Subcutaneous abdominal adipose tissue (tissue), 5 donors: ENCODE data around the gene POU2F3.

Source experiments
- H3K27ac ChIP-seq: one replicate; pipeline ENCODE4 v1.7.0; 2013; ENCODE audit warnings: low read depth, mild to moderate bottlenecking, inconsistent platforms, low read length, moderate library complexity
- H3K27me3 ChIP-seq, 5 donors: one replicate each; pipeline ENCODE4 v1.7.0; 2013; ENCODE audit warnings: low read length in 5 of 5, inconsistent platforms in 1 of 5; ENCODE audit not compliant: control insufficient read depth in 5 of 5, insufficient read depth in 4 of 5
- H3K36me3 ChIP-seq, 5 donors: one replicate each; pipeline ENCODE4 v1.7.0; 2013; ENCODE audit warnings: low read length in 5 of 5; ENCODE audit not compliant: control insufficient read depth in 5 of 5, insufficient read depth in 5 of 5
- H3K4me1 ChIP-seq, 5 donors: one replicate each; pipeline ENCODE4 v1.7.0; 2013; ENCODE audit warnings: low read length in 5 of 5, mild to moderate bottlenecking in 3 of 5, moderate library complexity in 1 of 5; ENCODE audit not compliant: control insufficient read depth in 5 of 5, insufficient read depth in 5 of 5
- H3K4me3 ChIP-seq, 5 donors: one replicate each; pipeline ENCODE4 v1.7.0; 2013; ENCODE audit warnings: low read length in 5 of 5, low read depth in 1 of 5
- H3K9ac ChIP-seq, 5 donors: one replicate each; pipeline ENCODE4 v1.7.0; 2013; ENCODE audit warnings: low read length in 5 of 5, mild to moderate bottlenecking in 4 of 5, moderate library complexity in 3 of 5
- H3K9me3 ChIP-seq, 5 donors: one replicate each; pipeline ENCODE4 v1.7.0; 2013; ENCODE audit warnings: low read length in 5 of 5; ENCODE audit not compliant: control insufficient read depth in 5 of 5
- donor health status: healthy.
- donor health status: healthy.
- donor health status: healthy.
- donor health status: healthy.
- donor health status: healthy.

Gene POU2F3

DNA sequence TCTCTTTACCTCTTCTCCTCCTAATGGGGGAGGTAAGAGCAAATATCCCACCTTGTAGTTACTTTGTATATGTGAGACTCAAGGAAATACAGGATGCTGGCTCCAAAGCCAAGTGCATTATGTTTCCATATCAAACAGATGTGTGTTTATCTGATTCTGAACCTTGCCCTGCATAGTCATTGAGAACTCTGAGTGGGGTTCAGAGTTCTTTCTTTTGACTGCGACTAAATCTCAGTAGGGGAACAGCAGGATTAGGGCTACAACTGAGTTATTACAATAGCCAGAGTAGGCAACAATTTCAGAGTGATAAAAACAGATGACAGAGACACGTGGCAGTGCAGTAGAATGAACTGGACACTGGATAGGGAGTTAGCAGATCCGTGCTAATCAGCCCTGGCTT is 51.0 kb downstream of the POU2F3 start:
- H3K36me3 ChIP-seq: no peaks in the 10 kb centered on the region
- H3K4me1 ChIP-seq: peaks cover 0 to 3% (median 0%) of the 10 kb centered on the region in 5 donors
- H3K4me3 ChIP-seq: no peak overlapping the region
- H3K9ac ChIP-seq: no peak overlapping the region
- H3K9me3 ChIP-seq: no peaks in the 10 kb centered on the region
- no peak overlapping the region for H3K27ac ChIP-seq
- peaks cover 3 to 24% (median 18%) of the 10 kb centered on the region in 5 donors for H3K27me3 ChIP-seq

DNA sequence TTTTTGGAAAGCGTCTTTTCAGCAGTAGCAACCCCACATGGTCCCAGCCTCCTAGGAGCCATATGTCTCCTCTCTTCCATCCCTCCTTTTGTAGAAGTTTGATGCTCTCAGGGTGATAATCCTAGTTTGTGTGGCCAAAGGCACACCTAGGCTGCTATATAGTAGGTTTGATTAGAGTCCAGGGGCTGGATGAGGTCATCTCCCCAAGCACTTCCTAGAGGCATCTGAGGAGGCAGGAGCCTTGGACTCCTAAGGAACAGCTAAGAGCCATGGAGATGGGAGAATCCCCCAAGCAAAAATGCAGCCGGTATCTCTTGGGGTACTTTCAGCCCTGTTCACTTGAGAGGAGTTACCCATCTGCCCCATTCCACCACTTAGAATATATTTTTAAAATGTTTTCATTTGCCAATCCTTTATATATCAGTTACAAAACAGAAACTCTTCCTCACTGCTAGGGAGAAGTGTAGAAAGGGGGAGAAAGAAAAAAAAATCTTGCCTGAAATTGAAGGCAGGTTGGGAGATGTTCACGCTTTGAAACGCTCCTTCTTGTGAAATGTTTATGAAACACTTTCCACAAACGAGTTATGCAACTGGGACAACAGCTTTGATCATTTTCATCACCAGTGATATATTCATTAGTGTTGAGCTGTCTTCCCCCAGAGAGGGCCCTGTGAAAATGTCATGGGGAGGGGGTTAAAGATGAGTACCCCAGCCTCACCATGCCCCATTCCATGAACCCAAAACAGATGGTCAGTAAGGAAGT is 53.3 kb downstream of the POU2F3 start:
- no peak overlapping the region for H3K27ac ChIP-seq
- no peaks in the 10 kb centered on the region for H3K9me3 ChIP-seq
- no peaks in the 10 kb centered on the region for H3K36me3 ChIP-seq
- H3K4me1 ChIP-seq: peaks cover 0 to 3% (median 0%) of the 10 kb centered on the region in 5 donors
- peaks cover 9 to 27% (median 22%) of the 10 kb centered on the region in 5 donors for H3K27me3 ChIP-seq
- H3K4me3 ChIP-seq: no peak overlapping the region
- H3K9ac ChIP-seq: no peak overlapping the region

- Histone ChIP-seq H3K9me3 (no peaks in the 10 kb centered on the region), H3K4me1 (peaks cover 0 to 3% (median 0%) of the 10 kb centered on the region in 5 donors), H3K4me3 (no peak overlapping the region), H3K9ac (no peak overlapping the region), H3K27ac (no peak overlapping the region), H3K27me3 (peaks cover 11 to 33% (median 26%) of the 10 kb centered on the region in 5 donors), H3K36me3 (no peaks in the 10 kb centered on the region)
These were observed 54.2 kb downstream of the POU2F3 start for GRCh38 chr11:120294096-120294495.

- H3K27ac ChIP-seq: no peak overlapping the region
- H3K9me3 ChIP-seq: no peaks in the 10 kb centered on the region
- H3K4me3 ChIP-seq: no peak overlapping the region
- H3K4me1 ChIP-seq: peaks cover 0 to 5% (median 3%) of the 10 kb centered on the region in 5 donors
- H3K27me3 ChIP-seq: peaks cover 11 to 34% (median 30%) of the 10 kb centered on the region in 5 donors
- H3K9ac ChIP-seq: no peak overlapping the region
- no peaks in the 10 kb centered on the region for H3K36me3 ChIP-seq
These were observed 55.2 kb downstream of the POU2F3 start for GRCh38 chr11:120295099-120295498.

DNA sequence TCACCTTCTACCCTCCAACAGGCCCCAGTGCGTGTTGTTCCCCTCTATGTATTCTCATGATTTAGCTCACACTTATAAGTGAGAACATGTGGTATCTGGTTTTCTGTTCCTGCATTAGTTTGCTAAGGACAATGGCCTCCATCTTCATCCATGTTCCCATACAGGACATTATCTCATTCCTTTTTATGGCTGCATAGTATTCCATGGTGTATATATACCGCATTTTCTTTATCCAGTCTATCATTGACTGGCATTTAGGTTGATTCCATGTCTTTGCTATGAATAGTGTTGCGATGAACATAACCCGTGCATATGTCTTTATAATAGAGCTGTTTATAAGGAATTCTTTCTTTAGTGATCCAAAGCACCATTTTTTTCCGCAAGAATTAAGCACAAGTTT is 56.6 kb downstream of the POU2F3 start:
- Histone ChIP-seq H3K36me3 (no peaks in the 10 kb centered on the region), H3K9ac (no peak overlapping the region), H3K27ac (no peak overlapping the region), H3K27me3 (peaks cover 11 to 33% (median 28%) of the 10 kb centered on the region in 5 donors), H3K9me3 (no peaks in the 10 kb centered on the region), H3K4me1 (peaks cover 0 to 5% (median 3%) of the 10 kb centered on the region in 5 donors), H3K4me3 (no peak overlapping the region)

GRCh38 chr11:120298461-120298860 is 58.5 kb downstream of the POU2F3 start:
- H3K27ac ChIP-seq: no peak overlapping the region

GRCh38 chr11:120302001-120302805 is 62.3 kb downstream of the POU2F3 start:
- no peak overlapping the region for H3K4me3 ChIP-seq
- no peaks in the 10 kb centered on the region for H3K9me3 ChIP-seq
- no peak overlapping the region for H3K27ac ChIP-seq
- peaks cover 0 to 5% (median 3%) of the 10 kb centered on the region in 5 donors for H3K4me1 ChIP-seq
- no peaks in the 10 kb centered on the region for H3K36me3 ChIP-seq
- H3K9ac ChIP-seq: no peak overlapping the region
- H3K27me3 ChIP-seq: peaks cover 3 to 20% (median 12%) of the 10 kb centered on the region in 5 donors

More at GRCh38 chr11:120298461-120298860, 58.5 kb downstream of the POU2F3 start:
- Histone ChIP-seq H3K4me1 (peaks cover 0 to 5% (median 3%) of the 10 kb centered on the region in 5 donors), H3K4me3 (no peak overlapping the region), H3K36me3 (no peaks in the 10 kb centered on the region), H3K9me3 (no peaks in the 10 kb centered on the region), H3K9ac (no peak overlapping the region), H3K27me3 (peaks cover 11 to 30% (median 23%) of the 10 kb centered on the region in 5 donors)

GRCh38 chr11:120303004-120303637 is 63.2 kb downstream of the POU2F3 start:
- H3K27me3 ChIP-seq: peaks cover 1 to 15% (median 12%) of the 10 kb centered on the region in 5 donors

GRCh38 chr11:120304526-120304925 is 64.6 kb downstream of the POU2F3 start:
- Histone ChIP-seq H3K27me3 (peaks cover 0 to 9% (median 6%) of the 10 kb centered on the region in 5 donors), H3K36me3 (no peaks in the 10 kb centered on the region), H3K4me3 (no peak overlapping the region), H3K4me1 (peaks cover 0 to 5% (median 3%) of the 10 kb centered on the region in 5 donors), H3K27ac (no peak overlapping the region), H3K9ac (no peak overlapping the region), H3K9me3 (no peaks in the 10 kb centered on the region)

More at GRCh38 chr11:120303004-120303637, 63.2 kb downstream of the POU2F3 start:
- Histone ChIP-seq H3K4me1 (peaks cover 0 to 5% (median 3%) of the 10 kb centered on the region in 5 donors), H3K27ac (no peak overlapping the region), H3K4me3 (no peak overlapping the region), H3K36me3 (no peaks in the 10 kb centered on the region), H3K9ac (no peak overlapping the region), H3K9me3 (no peaks in the 10 kb centered on the region)
